ENCODE data around the gene ILDR1.
"Not testable (repeated sequence)": the region's sequence is repeated elsewhere in the genome, so short reads cannot be mapped to it uniquely, and the experiment has no call there.

The ILDR1 gene

GRCh38 chr3:121943431-121943830, 78.6 kb downstream of the ILDR1 start:
- no peak for DNase-seq (ENCODE audit: low read depth)

- no peak for DNase-seq (ENCODE audit: low read depth)
Observed at GRCh38 chr3:121942116-121942786, 79.8 kb downstream of the ILDR1 start.

GRCh38 chr3:121941592-121941991, 80.5 kb downstream of the ILDR1 start:
- DNase-seq (ENCODE audit: low read depth): no peak

- not testable (repeated sequence) for DNase-seq (ENCODE audit: low read depth)
Observed at GRCh38 chr3:121938141-121938855, 83.7 kb downstream of the ILDR1 start.
